HG03045 (cell line): ENCODE data around the gene NAPSA.
"Not testable (repeated sequence)": the region's sequence is repeated elsewhere in the genome, so short reads cannot be mapped to it uniquely, and the experiment has no call there.

Experiments used
- ATAC-seq: cut with Tn5 transposase; IDR thresholded peaks from one replicate; pipeline ENCODE4 v1.9.1; 2021; ENCODE audit warnings: mild to moderate bottlenecking, moderate library complexity; ENCODE audit not compliant: unreplicated experiment

NAPSA gene

GRCh38 chr19:50365434-50366306 lies at the start of gene NAPSA:
Gene NAPSA, minus strand, starts transcription at chr19:50365639. Its CDS starts 18 bp downstream, at chr19:50365621.
- ATAC-seq = no peak

- no peak for ATAC-seq
Measured at GRCh38 chr19:50413531-50413930, 48.1 kb upstream of the NAPSA start.

GRCh38 chr19:50413096-50413495 lies 47.7 kb upstream of the NAPSA start:
- no peak for ATAC-seq

GRCh38 chr19:50412419-50412818 lies 47.0 kb upstream of the NAPSA start:
- no peak for ATAC-seq

GRCh38 chr19:50410109-50410508 lies 44.7 kb upstream of the NAPSA start:
- ATAC-seq = no peak

GRCh38 chr19:50409347-50409746 lies 43.9 kb upstream of the NAPSA start:
- ATAC-seq = no peak

GRCh38 chr19:50406829-50407228 lies 41.4 kb upstream of the NAPSA start:
- ATAC-seq = no peak

- no peak for ATAC-seq
Measured at GRCh38 chr19:50406156-50406820, 40.8 kb upstream of the NAPSA start.

- ATAC-seq = no peak
Measured at GRCh38 chr19:50402544-50403301, 37.3 kb upstream of the NAPSA start.

- ATAC-seq = no peak
Measured at GRCh38 chr19:50401605-50402450, 36.4 kb upstream of the NAPSA start.

GRCh38 chr19:50399368-50399745 lies 33.9 kb upstream of the NAPSA start:
- ATAC-seq = no peak

- ATAC-seq = no peak
Measured at GRCh38 chr19:50398675-50399367, 33.4 kb upstream of the NAPSA start.

GRCh38 chr19:50394017-50394416 lies 28.6 kb upstream of the NAPSA start:
- no peak for ATAC-seq

- no peak for ATAC-seq
Measured at GRCh38 chr19:50393589-50393988, 28.1 kb upstream of the NAPSA start.

- ATAC-seq = no peak
Measured at GRCh38 chr19:50392759-50393158, 27.3 kb upstream of the NAPSA start.

GRCh38 chr19:50390952-50391351 lies 25.5 kb upstream of the NAPSA start:
- ATAC-seq = not testable (repeated sequence)

- not testable (repeated sequence) for ATAC-seq
Measured at GRCh38 chr19:50390295-50390694, 24.9 kb upstream of the NAPSA start.

- ATAC-seq = no peak
Measured at GRCh38 chr19:50387868-50388245, 22.4 kb upstream of the NAPSA start.

- no peak for ATAC-seq
Measured at GRCh38 chr19:50387176-50387867, 21.9 kb upstream of the NAPSA start.
